A673 (cell line): ENCODE measurements around the gene USP3. TPM values are rescaled to one million over a fixed set of nuclear protein-coding genes. Genes with fewer than 3 reads are reported as not detected.

Source experiments
- BruUV-seq: library from RNA; stranded (reverse); fragments of 400-500 nt; replicated peaks from 2 replicates; lab custom pipeline; 2021; lab: Mats Ljungman, UMichigan
- CTCF ChIA-PET: fragments of 300-600 bp; sonication (Branson Sonifier 250); formaldehyde crosslinking; loops from one replicate; lab custom pipeline; 2022; ENCODE audit warnings: antibody characterized with exemption; lab: Charles Lee
- POLR2A ChIA-PET: fragments of 300-600 bp; sonication (Branson Sonifier 250); formaldehyde crosslinking; loops from one replicate; lab custom pipeline; 2022; ENCODE audit warnings: antibody characterized with exemption; ENCODE audit not compliant: low non-redundant PET; lab: Charles Lee
- DNase-seq: peaks from one replicate; pipeline ENCODE4 v3.0.0-alpha.2; 2015; ENCODE audit warnings: low spot score
- H3K27ac ChIP-seq: fragments of 200-600 bp; sonication (generic); 2 replicates; pipeline ENCODE4 v1.5.1; 2016; ENCODE audit warnings: mixed run types, low read depth, mild to moderate bottlenecking, mixed read lengths, antibody characterized with exemption, low read length; ENCODE audit not compliant: poor library complexity, severe bottlenecking
- H3K27me3 ChIP-seq: fragments of 200-600 bp; sonication (generic); replicated peaks from 2 replicates; pipeline ENCODE4 v1.6.1; 2017; ENCODE audit warnings: mixed run types, low read depth, mild to moderate bottlenecking, mixed read lengths, antibody characterized with exemption, low read length; ENCODE audit not compliant: insufficient read depth, poor library complexity
- H3K36me3 ChIP-seq: fragments of 200-600 bp; sonication (generic); 2 replicates; pipeline ENCODE4 v1.6.1; 2016; ENCODE audit warnings: mixed run types, mild to moderate bottlenecking, mixed read lengths, antibody characterized with exemption, low read length; ENCODE audit not compliant: insufficient read depth, poor library complexity, severe bottlenecking
- H3K4me1 ChIP-seq: fragments of 200-600 bp; sonication (generic); 2 replicates; pipeline ENCODE4 v1.6.1; 2017; ENCODE audit warnings: mixed run types, mild to moderate bottlenecking, mixed read lengths, antibody characterized with exemption, low read length; ENCODE audit not compliant: insufficient read depth, poor library complexity, severe bottlenecking
- H3K4me3 ChIP-seq: fragments of 200-600 bp; sonication (generic); 2 replicates; pipeline ENCODE4 v1.5.1; 2016; ENCODE audit warnings: low read depth, mixed run types, mild to moderate bottlenecking, mixed read lengths, low read length; ENCODE audit not compliant: poor library complexity, severe bottlenecking
- H3K9me3 ChIP-seq: fragments of 200-600 bp; sonication (generic); 2 replicates; pipeline ENCODE4 v1.6.1; 2016; ENCODE audit warnings: mixed run types, low read depth, mild to moderate bottlenecking, mixed read lengths, antibody characterized with exemption, low read length; ENCODE audit not compliant: poor library complexity, severe bottlenecking
- EZH2 ChIP-seq: fragments of 200-600 bp; sonication (generic); IDR thresholded peaks from 2 replicates; pipeline ENCODE4 v1.6.1; 2017; ENCODE audit warnings: borderline replicate concordance, low read depth, mild to moderate bottlenecking, mixed read lengths, antibody characterized with exemption, low read length; ENCODE audit not compliant: poor library complexity, severe bottlenecking
- intact Hi-C: fragments of 100-400 bp; cut with micrococcal nuclease; formaldehyde crosslinking; loops from one replicate; pipeline ENCODE4 v1.10.0; 2022; ENCODE audit not compliant: unreplicated experiment
- total RNA-seq: library from RNA; stranded (reverse); gene quantifications from 2 replicates; pipeline ENCODE4 v1.2.3, GENCODE V29; 2021
- TF ChIP-seq, protein P1 (sequence below): fragments of 300-800, 200-600 bp; sonication (generic); conservative IDR thresholded peaks from 2 replicates; pipeline ENCODE4 v1.5.1; 2017; ENCODE audit warnings: low read depth, mild to moderate bottlenecking, antibody characterized with exemption, low read length, moderate library complexity, mixed read lengths

The USP3 gene
- total RNA-seq, 1 experiment from 2014 or later: 65.3 TPM

- POLR2A ChIA-PET: interaction anchor here (0.7 kb wide), 1 partner anchor 43 kb away, joined by 3 read pairs; no protein-coding TSS in a partner anchor
- no peak for DNase-seq
- no TSS peak for BruUV-seq
- Histone ChIP-seq H3K36me3 (peaks cover 14% of the 10 kb centered on the region), H3K27ac (no peak overlapping the region), H3K4me1 (peaks cover 28% of the 10 kb centered on the region), H3K4me3 (no peak overlapping the region), H3K27me3 (no peaks in the 10 kb centered on the region), H3K9me3 (no peaks in the 10 kb centered on the region)
- TF ChIP-seq EZH2: no peak
- TF ChIP-seq, protein P1, sequence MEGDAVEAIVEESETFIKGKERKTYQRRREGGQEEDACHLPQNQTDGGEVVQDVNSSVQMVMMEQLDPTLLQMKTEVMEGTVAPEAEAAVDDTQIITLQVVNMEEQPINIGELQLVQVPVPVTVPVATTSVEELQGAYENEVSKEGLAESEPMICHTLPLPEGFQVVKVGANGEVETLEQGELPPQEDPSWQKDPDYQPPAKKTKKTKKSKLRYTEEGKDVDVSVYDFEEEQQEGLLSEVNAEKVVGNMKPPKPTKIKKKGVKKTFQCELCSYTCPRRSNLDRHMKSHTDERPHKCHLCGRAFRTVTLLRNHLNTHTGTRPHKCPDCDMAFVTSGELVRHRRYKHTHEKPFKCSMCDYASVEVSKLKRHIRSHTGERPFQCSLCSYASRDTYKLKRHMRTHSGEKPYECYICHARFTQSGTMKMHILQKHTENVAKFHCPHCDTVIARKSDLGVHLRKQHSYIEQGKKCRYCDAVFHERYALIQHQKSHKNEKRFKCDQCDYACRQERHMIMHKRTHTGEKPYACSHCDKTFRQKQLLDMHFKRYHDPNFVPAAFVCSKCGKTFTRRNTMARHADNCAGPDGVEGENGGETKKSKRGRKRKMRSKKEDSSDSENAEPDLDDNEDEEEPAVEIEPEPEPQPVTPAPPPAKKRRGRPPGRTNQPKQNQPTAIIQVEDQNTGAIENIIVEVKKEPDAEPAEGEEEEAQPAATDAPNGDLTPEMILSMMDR: no peak
- intact Hi-C loops: no loop called here
- CTCF ChIA-PET: no interaction called here
These were observed 50.0 kb downstream of the USP3 start for GRCh38 chr15:63554337-63554927.

- H3K27me3 ChIP-seq: no peaks in the 10 kb centered on the region
- H3K36me3 ChIP-seq: peaks cover 20% of the 10 kb centered on the region
- ChIA-PET CTCF (no interaction called here), POLR2A (no interaction called here)
- no peak overlapping the region for H3K4me3 ChIP-seq
- TF ChIP-seq EZH2: no peak
- TF ChIP-seq, protein P1: no peak
- peaks cover 28% of the 10 kb centered on the region for H3K4me1 ChIP-seq
- no peak for DNase-seq
- intact Hi-C loops: no loop called here
- H3K27ac ChIP-seq: no peak overlapping the region
- H3K9me3 ChIP-seq: no peaks in the 10 kb centered on the region
- BruUV-seq: no TSS peak
These were observed 51.1 kb downstream of the USP3 start for GRCh38 chr15:63555507-63555906.

GRCh38 chr15:63556246-63556645, 51.9 kb downstream of the USP3 start:
- Histone ChIP-seq H3K9me3 (no peaks in the 10 kb centered on the region), H3K27ac (no peak overlapping the region), H3K27me3 (no peaks in the 10 kb centered on the region), H3K36me3 (peaks cover 20% of the 10 kb centered on the region), H3K4me3 (no peak overlapping the region), H3K4me1 (peaks cover 28% of the 10 kb centered on the region)
- CTCF ChIA-PET: no interaction called here
- BruUV-seq: no TSS peak
- POLR2A ChIA-PET: no interaction called here
- intact Hi-C loops: no loop called here
- DNase-seq: no peak
- TF ChIP-seq, protein P1: no peak
- no peak for TF ChIP-seq EZH2
